Measurements from ENCODE around the gene KLHDC8A.

Gene KLHDC8A

GRCh38 chr1:205350691-205351141 is 6.0 kb downstream of the KLHDC8A start:
- no peaks in the 10 kb centered on the region for H3K4me1 ChIP-seq (ENCODE audit: insufficient read depth, poor library complexity, severe bottlenecking)
- H3K36me3 ChIP-seq (ENCODE audit: low read depth): no peaks in the 10 kb centered on the region
- no peak overlapping the region for H3K27ac ChIP-seq (ENCODE audit: poor library complexity, severe bottlenecking)
- H3K4me3 ChIP-seq (ENCODE audit: severe bottlenecking): no peak overlapping the region
- H3K9me3 ChIP-seq (ENCODE audit: severe bottlenecking): no peaks in the 10 kb centered on the region
- no peak for TF ChIP-seq CTCF (IDR thresholded peaks at IDR 0.05; ENCODE audit: poor library complexity, severe bottlenecking)
- no peaks in the 10 kb centered on the region for H3K27me3 ChIP-seq (ENCODE audit: insufficient read depth, poor library complexity, severe bottlenecking)
- DNase-seq (ENCODE audit: low spot score) (no peak), ATAC-seq (ENCODE audit: low read depth) (peak; percentile 33)

GRCh38 chr1:205350124-205350523 is 6.6 kb downstream of the KLHDC8A start:
- Histone ChIP-seq H3K4me1 (ENCODE audit: insufficient read depth, poor library complexity, severe bottlenecking) (no peaks in the 10 kb centered on the region), H3K27me3 (ENCODE audit: insufficient read depth, poor library complexity, severe bottlenecking) (no peaks in the 10 kb centered on the region), H3K9me3 (ENCODE audit: severe bottlenecking) (no peaks in the 10 kb centered on the region), H3K36me3 (ENCODE audit: low read depth) (no peaks in the 10 kb centered on the region), H3K4me3 (ENCODE audit: severe bottlenecking) (no peak overlapping the region), H3K27ac (ENCODE audit: poor library complexity, severe bottlenecking) (no peak overlapping the region)
- TF ChIP-seq CTCF (IDR thresholded peaks at IDR 0.05; ENCODE audit: poor library complexity, severe bottlenecking): no peak
- no peak for DNase-seq (ENCODE audit: low spot score)
- no peak for ATAC-seq (ENCODE audit: low read depth)

- no peak overlapping the region for H3K4me3 ChIP-seq (ENCODE audit: severe bottlenecking)
- no peak for ATAC-seq (ENCODE audit: low read depth)
- DNase-seq (ENCODE audit: low spot score): no peak
- no peak for TF ChIP-seq CTCF (IDR thresholded peaks at IDR 0.05; ENCODE audit: poor library complexity, severe bottlenecking)
- no peaks in the 10 kb centered on the region for H3K4me1 ChIP-seq (ENCODE audit: insufficient read depth, poor library complexity, severe bottlenecking)
- H3K36me3 ChIP-seq (ENCODE audit: low read depth): no peaks in the 10 kb centered on the region
- H3K27ac ChIP-seq (ENCODE audit: poor library complexity, severe bottlenecking): no peak overlapping the region
- peaks cover 9% of the 10 kb centered on the region for H3K27me3 ChIP-seq (ENCODE audit: insufficient read depth, poor library complexity, severe bottlenecking)
- H3K9me3 ChIP-seq (ENCODE audit: severe bottlenecking): no peaks in the 10 kb centered on the region
These were observed 7.9 kb downstream of the KLHDC8A start for GRCh38 chr1:205348554-205349487.

GRCh38 chr1:205346956-205347574 is 9.7 kb downstream of the KLHDC8A start:
- no peaks in the 10 kb centered on the region for H3K36me3 ChIP-seq (ENCODE audit: low read depth)
- TF ChIP-seq CTCF (IDR thresholded peaks at IDR 0.05; ENCODE audit: poor library complexity, severe bottlenecking): no peak
- H3K4me3 ChIP-seq (ENCODE audit: severe bottlenecking): no peak overlapping the region
- no peaks in the 10 kb centered on the region for H3K9me3 ChIP-seq (ENCODE audit: severe bottlenecking)
- H3K27me3 ChIP-seq (ENCODE audit: insufficient read depth, poor library complexity, severe bottlenecking): peaks cover 19% of the 10 kb centered on the region
- peak; percentile 31; the same call in 1 of the 3 replicates for ATAC-seq (ENCODE audit: low read depth)
- DNase-seq (ENCODE audit: low spot score): no peak
- no peaks in the 10 kb centered on the region for H3K4me1 ChIP-seq (ENCODE audit: insufficient read depth, poor library complexity, severe bottlenecking)
- H3K27ac ChIP-seq (ENCODE audit: poor library complexity, severe bottlenecking): no peak overlapping the region
